Embryonic facial prominence (tissue), 1 donor: ENCODE results near the gene MYOD1.

ENCODE experiments used
- DNase-seq: peaks from one replicate; pipeline ENCODE4 v3.0.0-alpha.2; 2016; ENCODE audit errors: extremely low spot score

Gene MYOD1

GRCh38 chr11:17734986-17735817 is 15.8 kb downstream of the MYOD1 start:
- peak; percentile 38 for DNase-seq

GRCh38 chr11:17735818-17736578 is 16.6 kb downstream of the MYOD1 start:
- DNase-seq, result no peak

- DNase-seq, result no peak
These were observed 17.2 kb downstream of the MYOD1 start for GRCh38 chr11:17736579-17736893.

- no peak for DNase-seq
These were observed 17.8 kb downstream of the MYOD1 start for GRCh38 chr11:17736930-17737817.

GRCh38 chr11:17738151-17738973 is 19.0 kb downstream of the MYOD1 start:
- no peak for DNase-seq

- no peak for DNase-seq
These were observed 20.6 kb downstream of the MYOD1 start for GRCh38 chr11:17739945-17740338.

GRCh38 chr11:17740649-17741235 is 21.4 kb downstream of the MYOD1 start:
- no peak for DNase-seq

GRCh38 chr11:17741487-17741886 is 22.1 kb downstream of the MYOD1 start:
- no peak for DNase-seq

GRCh38 chr11:17742019-17742418 is 22.6 kb downstream of the MYOD1 start:
- DNase-seq, result no peak

GRCh38 chr11:17743026-17743807 is 23.8 kb downstream of the MYOD1 start:
- no peak for DNase-seq

GRCh38 chr11:17743808-17744119 is 24.4 kb downstream of the MYOD1 start:
- no peak for DNase-seq

- DNase-seq, result no peak
These were observed 25.0 kb downstream of the MYOD1 start for GRCh38 chr11:17744151-17744940.

GRCh38 chr11:17745023-17745772 is 25.8 kb downstream of the MYOD1 start:
- no peak for DNase-seq

- no peak for DNase-seq
These were observed 26.7 kb downstream of the MYOD1 start for GRCh38 chr11:17746096-17746495.

- no peak for DNase-seq
These were observed 28.0 kb downstream of the MYOD1 start for GRCh38 chr11:17747131-17747955.

- no peak for DNase-seq
These were observed 28.7 kb downstream of the MYOD1 start for GRCh38 chr11:17748044-17748443.

- no peak for DNase-seq
These were observed 29.7 kb downstream of the MYOD1 start for GRCh38 chr11:17748761-17749721.
